Chondrocyte (in vitro differentiated cells): ENCODE results near the gene PPP4R2. TPM values are rescaled to one million over a fixed set of nuclear protein-coding genes. Genes with fewer than 3 reads are reported as not detected.

Experiments
- DNase-seq: peaks from one replicate; pipeline ENCODE4 v3.0.0; 2021; ENCODE audit warnings: mixed read lengths, low spot score
- H3K27ac Mint-ChIP-seq: one replicate; pipeline ENCODE4 v1.8.0; 2021; ENCODE audit warnings: mild to moderate bottlenecking, moderate library complexity, mixed read lengths; ENCODE audit not compliant: unreplicated experiment
- H3K27me3 Mint-ChIP-seq: 2 replicates; pipeline ENCODE4 v1.8.0; 2021; ENCODE audit warnings: low read depth, mixed read lengths
- H3K36me3 Mint-ChIP-seq: 2 replicates; pipeline ENCODE4 v1.8.0; 2021; ENCODE audit warnings: low read depth, mixed read lengths
- H3K4me1 Mint-ChIP-seq: 2 replicates; pipeline ENCODE4 v1.8.0; 2021; ENCODE audit warnings: low read depth, mild to moderate bottlenecking, mixed read lengths
- H3K4me3 Mint-ChIP-seq: one replicate; pipeline ENCODE4 v1.8.0; 2021; ENCODE audit warnings: mild to moderate bottlenecking, moderate library complexity, mixed read lengths; ENCODE audit not compliant: unreplicated experiment
- H3K9me3 Mint-ChIP-seq: 2 replicates; pipeline ENCODE4 v1.8.0; 2021; ENCODE audit warnings: low read depth, mixed read lengths
- CTCF ChIP-seq: fragments of 200-600 bp; sonication (generic); IDR thresholded peaks from 2 replicates; pipeline ENCODE4 v1.5.0; 2021; ENCODE audit warnings: antibody characterized with exemption, mild to moderate bottlenecking, moderate library complexity
- total RNA-seq: library from RNA; stranded (reverse); gene quantifications from 3 replicates; pipeline ENCODE4 v1.2.1, GENCODE V29; 2021

The PPP4R2 gene
- total RNA-seq, 1 donor from 2014 or later: 70.0 TPM

- peaks cover 12% of the 10 kb centered on the region for H3K4me1 Mint-ChIP-seq
- no peak for DNase-seq
- H3K27me3 Mint-ChIP-seq: peaks cover 3% of the 10 kb centered on the region
- no peaks in the 10 kb centered on the region for H3K36me3 Mint-ChIP-seq
- H3K27ac Mint-ChIP-seq: no peak overlapping the region
- no peak for TF ChIP-seq CTCF
- no peaks in the 10 kb centered on the region for H3K9me3 Mint-ChIP-seq
- no peak overlapping the region for H3K4me3 Mint-ChIP-seq
Measured at GRCh38 chr3:73098026-73098425, 101.4 kb downstream of the PPP4R2 start.

DNA sequence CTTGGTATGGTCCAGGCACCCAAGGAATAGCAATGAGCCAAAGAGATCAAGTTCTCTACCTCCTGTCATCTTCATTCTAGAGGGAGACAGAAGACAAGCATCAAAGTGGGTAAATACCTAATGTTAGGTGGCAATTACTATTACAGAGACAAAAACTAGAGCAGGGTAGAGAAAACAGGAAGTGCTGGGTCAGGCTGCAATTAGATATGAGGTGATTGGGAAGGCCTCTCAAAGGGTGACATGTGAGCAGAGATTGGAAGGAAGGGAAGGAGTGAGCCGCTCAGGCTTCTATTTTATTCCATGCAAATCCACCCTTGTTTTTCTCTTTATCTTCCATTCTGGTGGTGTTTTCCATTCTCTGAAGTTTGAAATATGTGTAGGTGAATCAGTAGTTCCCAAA, 102.3 kb downstream of the PPP4R2 start:
- no peaks in the 10 kb centered on the region for H3K9me3 Mint-ChIP-seq
- H3K4me3 Mint-ChIP-seq: no peak overlapping the region
- H3K4me1 Mint-ChIP-seq: peaks cover 12% of the 10 kb centered on the region
- DNase-seq: no peak
- no peaks in the 10 kb centered on the region for H3K36me3 Mint-ChIP-seq
- no peak for TF ChIP-seq CTCF
- H3K27me3 Mint-ChIP-seq: peaks cover 3% of the 10 kb centered on the region
- H3K27ac Mint-ChIP-seq: no peak overlapping the region

DNA sequence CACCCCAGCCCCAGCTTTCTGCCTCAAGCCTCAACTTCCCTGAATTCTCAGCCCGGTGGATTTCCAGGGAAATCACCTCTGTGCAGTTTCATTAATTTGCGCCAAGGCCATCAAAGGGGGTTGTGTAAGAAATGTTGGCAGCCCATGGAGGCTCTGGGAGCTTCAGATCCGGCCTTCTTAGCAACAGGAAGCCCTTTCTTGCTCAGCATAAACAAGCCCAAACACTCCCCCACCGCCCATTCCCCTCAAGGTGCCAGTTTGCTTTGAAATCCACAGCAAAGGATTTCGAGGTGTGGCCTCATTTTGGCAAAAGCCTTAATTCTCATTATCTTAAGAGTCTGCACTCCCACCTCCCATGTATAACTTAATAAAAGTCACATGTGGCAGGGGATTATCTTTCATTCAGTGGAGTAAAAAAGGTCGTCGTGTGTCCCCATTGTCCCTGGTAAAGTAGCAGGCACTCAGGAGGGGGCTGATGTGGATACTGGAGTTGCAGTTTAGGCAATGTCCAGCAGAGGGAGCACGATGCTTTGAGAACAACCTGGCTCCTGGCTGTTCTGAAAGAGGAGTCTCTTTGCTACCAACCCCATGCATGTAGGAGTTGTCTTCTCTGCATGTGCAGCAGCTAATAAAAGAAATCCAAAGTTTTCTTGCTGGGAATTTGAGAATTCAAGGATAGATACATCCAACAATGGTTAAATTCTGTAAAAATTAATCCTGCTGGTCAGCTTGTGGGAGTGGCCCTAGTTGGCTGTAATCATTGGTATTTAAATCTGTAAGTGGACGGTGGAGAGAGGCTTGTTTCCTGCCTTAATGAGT, 104.3 kb downstream of the PPP4R2 start:
- Mint-ChIP-seq H3K4me3 (no peak overlapping the region), H3K4me1 (peaks cover 5% of the 10 kb centered on the region), H3K27ac (no peak overlapping the region), H3K9me3 (no peaks in the 10 kb centered on the region), H3K36me3 (no peaks in the 10 kb centered on the region), H3K27me3 (peaks cover 3% of the 10 kb centered on the region)
- no peak for DNase-seq
- peak; percentile 98 for TF ChIP-seq CTCF

- peaks cover 5% of the 10 kb centered on the region for H3K4me1 Mint-ChIP-seq
- no peak for TF ChIP-seq CTCF
- no peaks in the 10 kb centered on the region for H3K9me3 Mint-ChIP-seq
Measured at GRCh38 chr3:73101881-73102280, 105.3 kb downstream of the PPP4R2 start.

DNA sequence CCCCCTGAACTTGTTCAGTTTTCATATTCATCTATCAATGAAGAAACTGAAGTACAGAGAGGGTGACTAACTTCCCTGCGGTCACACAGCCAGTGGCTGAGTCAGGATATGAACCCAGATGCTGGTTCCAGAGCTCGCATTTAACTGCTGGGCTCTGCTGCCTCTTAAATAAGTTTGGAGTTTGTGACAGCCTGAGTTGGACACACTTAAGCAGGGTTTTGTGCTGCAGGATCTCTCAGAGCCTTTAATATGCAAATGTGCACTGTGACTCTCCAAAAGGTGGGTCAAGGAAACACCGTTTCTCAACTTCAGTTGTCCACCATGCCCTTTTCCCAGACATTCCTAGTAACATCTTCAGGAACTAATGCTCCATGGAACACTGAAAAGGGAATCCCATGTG, 110.6 kb downstream of the PPP4R2 start:
- Mint-ChIP-seq H3K4me3 (no peak overlapping the region), H3K27ac (no peak overlapping the region), H3K36me3 (no peaks in the 10 kb centered on the region), H3K27me3 (peaks cover 3% of the 10 kb centered on the region), H3K9me3 (no peaks in the 10 kb centered on the region), H3K4me1 (no peaks in the 10 kb centered on the region)
- no peak for TF ChIP-seq CTCF
- DNase-seq: no peak

More at GRCh38 chr3:73101881-73102280, 105.3 kb downstream of the PPP4R2 start:
- Mint-ChIP-seq H3K27ac (no peak overlapping the region), H3K4me3 (no peak overlapping the region), H3K36me3 (no peaks in the 10 kb centered on the region), H3K27me3 (peaks cover 3% of the 10 kb centered on the region)
- no peak for DNase-seq
